ENCODE results near the gene WDR37. TPM values are rescaled to one million over a fixed set of nuclear protein-coding genes. Genes with fewer than 3 reads are reported as not detected.
A peak's percentile ranks its signal among the peaks of the same experiment; 100 is the strongest.
"Not testable (repeated sequence)": the region's sequence is repeated elsewhere in the genome, so short reads cannot be mapped to it uniquely, and the experiment has no call there.

The WDR37 gene
- total RNA-seq, 2 donors from 2014 or later, result 23.6 to 29.7 TPM

GRCh38 chr10:1025683-1026082 lies 30.5 kb upstream of the WDR37 start, which contains the start of gene IDI2:
IDI2 (minus strand) TSS chr10:1025859; CDS start chr10:1024723, 1,136 bp downstream.
- no peak for DNase-seq
- Mint-ChIP-seq H3K27me3 (no peaks in the 10 kb centered on the region), H3K4me3 (no peak within 1 kb of the TSS), H3K27ac (no peak within 1 kb of the TSS), H3K36me3 (ENCODE audit: low read depth) (no peaks in the 10 kb centered on the region), H3K4me1 (no peaks in the 10 kb centered on the region)
- ATAC-seq, result no peak
- no peaks in the 10 kb centered on the region for H3K9me3 ChIP-seq (ENCODE audit: control insufficient read depth, low read length, poor library complexity, severe bottlenecking)

DNA sequence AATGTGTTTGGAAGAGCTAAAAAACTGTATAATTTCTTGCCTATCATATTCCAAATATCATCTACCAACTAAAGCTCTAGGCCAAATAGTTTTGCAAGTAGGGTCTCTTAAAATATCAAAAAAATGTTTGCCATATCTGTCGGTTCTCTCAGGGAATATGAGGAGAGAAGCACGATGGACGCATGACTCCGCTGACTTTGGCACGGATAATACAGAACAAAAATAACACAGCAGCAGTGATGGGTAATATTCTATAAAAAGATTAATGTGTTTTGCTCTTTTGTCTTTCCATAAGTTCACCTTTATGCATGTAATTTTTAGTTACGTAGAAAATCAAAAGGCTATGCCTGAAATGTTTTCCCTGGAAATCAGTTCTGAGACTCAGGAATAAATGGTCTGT lies 29.6 kb upstream of the WDR37 start:
- Mint-ChIP-seq H3K27me3 (no peaks in the 10 kb centered on the region), H3K4me3 (no peak overlapping the region), H3K27ac (no peak overlapping the region), H3K36me3 (ENCODE audit: low read depth) (no peaks in the 10 kb centered on the region), H3K4me1 (no peaks in the 10 kb centered on the region)
- no peaks in the 10 kb centered on the region for H3K9me3 ChIP-seq (ENCODE audit: control insufficient read depth, low read length, poor library complexity, severe bottlenecking)
- ATAC-seq (no peak), DNase-seq (no peak)

GRCh38 chr10:1029838-1030237 lies 26.3 kb upstream of the WDR37 start:
- H3K27me3 Mint-ChIP-seq, result no peaks in the 10 kb centered on the region

GRCh38 chr10:1033601-1034000 lies 22.6 kb upstream of the WDR37 start:
- DNase-seq, result no peak
- no peaks in the 10 kb centered on the region for H3K9me3 ChIP-seq (ENCODE audit: control insufficient read depth, low read length, poor library complexity, severe bottlenecking)
- Mint-ChIP-seq H3K27ac (no peak overlapping the region), H3K36me3 (ENCODE audit: low read depth) (peaks cover 2% of the 10 kb centered on the region), H3K27me3 (no peaks in the 10 kb centered on the region), H3K4me1 (peaks cover 12% of the 10 kb centered on the region), H3K4me3 (no peak overlapping the region)
- no peak for ATAC-seq

More at GRCh38 chr10:1029838-1030237, 26.3 kb upstream of the WDR37 start:
- H3K4me1 Mint-ChIP-seq, result no peaks in the 10 kb centered on the region
- H3K4me3 Mint-ChIP-seq, result no peak overlapping the region
- H3K9me3 ChIP-seq (ENCODE audit: control insufficient read depth, low read length, poor library complexity, severe bottlenecking), result no peaks in the 10 kb centered on the region
- H3K27ac Mint-ChIP-seq, result no peak overlapping the region
- no peak for DNase-seq
- ATAC-seq, result no peak
- no peaks in the 10 kb centered on the region for H3K36me3 Mint-ChIP-seq (ENCODE audit: low read depth)

DNA sequence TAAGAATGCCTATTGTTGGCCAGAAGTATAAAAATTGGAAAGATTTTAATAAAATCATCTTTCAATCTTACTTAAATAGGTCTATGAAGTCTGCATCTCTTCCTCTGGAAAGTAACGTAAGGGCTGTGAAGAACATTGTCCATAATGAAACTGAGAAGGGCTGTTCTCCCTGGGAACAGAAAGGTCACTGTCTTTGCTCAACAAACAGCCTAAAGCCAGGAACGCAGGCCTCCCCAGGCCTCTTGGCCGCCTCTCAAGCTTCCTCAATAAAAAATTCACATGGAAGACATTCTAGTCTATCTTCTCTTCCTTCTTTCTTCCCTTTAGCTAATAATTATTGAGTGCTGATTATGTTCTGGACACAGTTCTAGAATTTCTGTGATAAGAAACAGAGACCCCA lies 21.4 kb upstream of the WDR37 start:
- DNase-seq (no peak), ATAC-seq (no peak)
- peaks cover 12% of the 10 kb centered on the region for H3K4me1 Mint-ChIP-seq
- H3K27ac Mint-ChIP-seq, result peak overlapping the region; percentile 78
- H3K4me3 Mint-ChIP-seq, result no peak overlapping the region
- H3K9me3 ChIP-seq (ENCODE audit: control insufficient read depth, low read length, poor library complexity, severe bottlenecking), result no peaks in the 10 kb centered on the region
- peaks cover 2% of the 10 kb centered on the region for H3K36me3 Mint-ChIP-seq (ENCODE audit: low read depth)
- no peaks in the 10 kb centered on the region for H3K27me3 Mint-ChIP-seq

DNA sequence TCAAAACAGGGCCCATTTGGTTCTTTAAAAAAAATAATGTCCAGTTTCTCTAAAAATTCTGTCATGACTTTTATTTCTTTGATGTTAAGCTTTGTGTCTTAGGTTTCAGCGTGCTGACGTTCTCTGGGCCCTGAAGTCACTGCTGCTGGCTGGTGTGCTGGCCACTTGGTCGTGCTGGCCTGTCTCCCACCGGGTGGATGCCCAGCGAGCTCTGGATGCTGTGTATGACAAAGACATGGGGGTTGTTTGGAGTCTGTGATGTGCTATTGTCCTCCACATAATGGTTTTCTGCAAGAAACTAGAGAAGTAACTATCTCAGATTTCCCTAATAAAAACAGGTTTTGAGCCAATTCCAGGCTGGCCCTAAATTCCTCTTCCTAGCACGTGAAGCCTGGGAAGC lies 21.0 kb upstream of the WDR37 start:
- Mint-ChIP-seq H3K27ac (peak overlapping the region; percentile 78), H3K36me3 (ENCODE audit: low read depth) (peaks cover 2% of the 10 kb centered on the region)

GRCh38 chr10:1036341-1036791 lies 19.8 kb upstream of the WDR37 start:
- Mint-ChIP-seq H3K36me3 (ENCODE audit: low read depth) (peaks cover 2% of the 10 kb centered on the region), H3K4me1 (peaks cover 12% of the 10 kb centered on the region), H3K27me3 (no peaks in the 10 kb centered on the region), H3K4me3 (peak overlapping the region; percentile 43), H3K27ac (peak overlapping the region; percentile 78)
- no peaks in the 10 kb centered on the region for H3K9me3 ChIP-seq (ENCODE audit: control insufficient read depth, low read length, poor library complexity, severe bottlenecking)
- DNase-seq (peak in 1 of 3 donors; percentile 42), ATAC-seq (peak; percentile 85)

More for the DNA sequence above, 21.0 kb upstream of the WDR37 start:
- H3K27me3 Mint-ChIP-seq, result no peaks in the 10 kb centered on the region
- H3K4me3 Mint-ChIP-seq, result no peak overlapping the region
- ATAC-seq (no peak), DNase-seq (no peak)
- peaks cover 12% of the 10 kb centered on the region for H3K4me1 Mint-ChIP-seq
- no peaks in the 10 kb centered on the region for H3K9me3 ChIP-seq (ENCODE audit: control insufficient read depth, low read length, poor library complexity, severe bottlenecking)

GRCh38 chr10:1037098-1037497 lies 19.1 kb upstream of the WDR37 start:
- Mint-ChIP-seq H3K27ac (peak overlapping the region; percentile 78), H3K36me3 (ENCODE audit: low read depth) (peaks cover 2% of the 10 kb centered on the region), H3K4me1 (peaks cover 12% of the 10 kb centered on the region), H3K27me3 (no peaks in the 10 kb centered on the region), H3K4me3 (no peak overlapping the region)
- DNase-seq, result no peak
- H3K9me3 ChIP-seq (ENCODE audit: control insufficient read depth, low read length, poor library complexity, severe bottlenecking), result no peaks in the 10 kb centered on the region
- ATAC-seq, result no peak

GRCh38 chr10:1038769-1039168 lies 17.4 kb upstream of the WDR37 start:
- H3K36me3 Mint-ChIP-seq (ENCODE audit: low read depth); H3K27me3 Mint-ChIP-seq: not testable (repeated sequence)
- H3K4me1 Mint-ChIP-seq, result peaks cover 20% of the 10 kb centered on the region

GRCh38 chr10:1040133-1040532 lies 16.1 kb upstream of the WDR37 start:
- H3K4me1 Mint-ChIP-seq, result peaks cover 32% of the 10 kb centered on the region
- no peak overlapping the region for H3K27ac Mint-ChIP-seq

More at GRCh38 chr10:1038769-1039168, 17.4 kb upstream of the WDR37 start:
- not testable (repeated sequence) for ATAC-seq; H3K9me3 ChIP-seq (ENCODE audit: control insufficient read depth, low read length, poor library complexity, severe bottlenecking); H3K27ac Mint-ChIP-seq; DNase-seq; H3K4me3 Mint-ChIP-seq

GRCh38 chr10:1041514-1041913 lies 14.7 kb upstream of the WDR37 start:
- ATAC-seq (no peak), DNase-seq (no peak)
- Mint-ChIP-seq H3K27ac (peak overlapping the region; percentile 49), H3K27me3 (no peaks in the 10 kb centered on the region), H3K4me1 (peaks cover 35% of the 10 kb centered on the region), H3K4me3 (no peak overlapping the region), H3K36me3 (ENCODE audit: low read depth) (peaks cover 2% of the 10 kb centered on the region)
- H3K9me3 ChIP-seq (ENCODE audit: control insufficient read depth, low read length, poor library complexity, severe bottlenecking), result no peaks in the 10 kb centered on the region

More at GRCh38 chr10:1040133-1040532, 16.1 kb upstream of the WDR37 start:
- H3K36me3 Mint-ChIP-seq (ENCODE audit: low read depth), result peaks cover 2% of the 10 kb centered on the region
- DNase-seq (no peak), ATAC-seq (no peak)
- no peak overlapping the region for H3K4me3 Mint-ChIP-seq
- no peaks in the 10 kb centered on the region for H3K27me3 Mint-ChIP-seq
- no peaks in the 10 kb centered on the region for H3K9me3 ChIP-seq (ENCODE audit: control insufficient read depth, low read length, poor library complexity, severe bottlenecking)

DNA sequence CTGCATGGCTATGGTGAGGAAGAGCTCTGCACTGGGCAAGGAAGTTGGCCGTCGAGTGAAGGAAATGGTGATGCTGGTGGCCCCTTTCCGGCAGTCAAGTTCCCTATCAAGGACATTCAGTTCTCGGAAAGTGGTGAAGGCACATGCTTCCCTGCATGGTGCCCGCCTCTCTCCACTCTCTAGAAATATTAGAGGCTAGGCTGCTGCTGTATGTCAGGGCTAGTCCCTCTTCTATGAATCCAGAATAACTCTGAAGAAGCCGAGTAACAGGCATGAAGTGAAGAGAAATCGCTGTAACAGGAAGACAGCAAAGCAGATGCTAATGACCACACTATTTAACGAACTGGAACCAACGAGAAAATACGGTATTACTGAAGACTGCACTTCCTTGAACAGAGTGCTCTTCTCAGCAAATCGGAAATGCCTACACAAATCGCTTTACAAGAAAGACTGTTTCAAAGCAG lies 12.6 kb upstream of the WDR37 start:
- H3K9me3 ChIP-seq (ENCODE audit: control insufficient read depth, low read length, poor library complexity, severe bottlenecking), result no peaks in the 10 kb centered on the region
- H3K27ac Mint-ChIP-seq, result peak overlapping the region; percentile 92
- DNase-seq (no peak), ATAC-seq (peak; percentile 35)
- H3K36me3 Mint-ChIP-seq (ENCODE audit: low read depth), result no peaks in the 10 kb centered on the region
- peaks cover 32% of the 10 kb centered on the region for H3K4me1 Mint-ChIP-seq
- peak overlapping the region; percentile 91 for H3K4me3 Mint-ChIP-seq
- no peaks in the 10 kb centered on the region for H3K27me3 Mint-ChIP-seq

GRCh38 chr10:1044146-1044545 lies 12.0 kb upstream of the WDR37 start:
- H3K36me3 Mint-ChIP-seq (ENCODE audit: low read depth), result no peaks in the 10 kb centered on the region
- no peaks in the 10 kb centered on the region for H3K9me3 ChIP-seq (ENCODE audit: control insufficient read depth, low read length, poor library complexity, severe bottlenecking)
- peak overlapping the region; percentile 91 for H3K4me3 Mint-ChIP-seq
- peak overlapping the region; percentile 92 for H3K27ac Mint-ChIP-seq
- DNase-seq (no peak), ATAC-seq (no peak)
- H3K4me1 Mint-ChIP-seq, result peaks cover 32% of the 10 kb centered on the region
- H3K27me3 Mint-ChIP-seq, result no peaks in the 10 kb centered on the region

- ATAC-seq (no peak), DNase-seq (no peak)
- Mint-ChIP-seq H3K4me3 (peak overlapping the region; percentile 91), H3K27ac (peak overlapping the region; percentile 92), H3K36me3 (ENCODE audit: low read depth) (no peaks in the 10 kb centered on the region), H3K27me3 (no peaks in the 10 kb centered on the region), H3K4me1 (peaks cover 34% of the 10 kb centered on the region)
- no peaks in the 10 kb centered on the region for H3K9me3 ChIP-seq (ENCODE audit: control insufficient read depth, low read length, poor library complexity, severe bottlenecking)
Observed at GRCh38 chr10:1044964-1045363, 11.2 kb upstream of the WDR37 start.

Data from T-helper 17 cell (primary cell).